ENCODE results near the gene RABL3. TPM values are rescaled to one million over a fixed set of nuclear protein-coding genes. Genes with fewer than 3 reads are reported as not detected.

RABL3 gene
- total and polyA plus RNA-seq, 2 of the 13 experiments (the other 11 are each of a cell fraction or from before 2014, with no cell fraction given): 4.8 to 31.9 TPM

DNA sequence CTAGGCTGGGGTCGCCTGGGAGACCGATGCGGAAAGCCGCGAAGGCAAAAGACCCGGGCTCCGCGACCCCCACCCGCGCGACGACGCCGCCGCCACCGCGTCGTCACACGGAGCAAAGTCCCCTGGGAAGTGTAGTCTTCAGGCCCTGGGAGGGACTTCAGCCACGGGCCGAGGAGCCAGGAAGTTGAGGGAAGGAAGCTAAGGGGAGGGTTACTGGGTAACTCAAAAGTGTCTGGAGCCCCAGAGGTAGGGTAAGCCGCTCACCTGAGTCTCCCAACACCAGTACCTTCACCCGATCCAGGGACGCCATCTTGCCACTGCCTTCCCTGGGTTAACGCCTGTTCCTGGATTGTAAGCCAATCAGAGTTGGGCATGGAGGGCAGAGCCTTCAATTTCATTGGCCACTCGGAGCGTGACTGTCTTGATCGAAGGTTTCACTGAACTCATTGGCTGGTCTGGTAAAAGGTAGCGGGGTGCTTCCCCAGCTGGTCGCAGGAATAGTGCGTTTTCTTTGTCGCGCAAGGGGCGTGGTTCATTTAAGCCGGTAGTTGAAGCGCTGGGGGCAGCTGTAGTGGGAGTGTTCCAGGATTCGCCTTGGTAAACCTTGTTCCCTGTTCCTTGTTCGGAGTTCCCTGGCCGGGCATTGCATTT is at the start of gene RABL3, which contains the start of gene GTF2E1 (continued):
- 0 out of 2 replicates have a peak, but pooled peaks have one; percentile 32 for TF ChIP-seq POGK (CRISPR knock-in tag; conservative IDR thresholded peaks at IDR 0.05)
- TF ChIP-seq FOXK1 (CRISPR knock-in tag; IDR thresholded peaks at IDR 0.05; ENCODE audit: borderline replicate concordance, low read depth): peak; percentile 87
- peak; percentile 37; the same call in 1 of the 2 replicates for TF ChIP-seq MIXL1 (CRISPR knock-in tag; IDR thresholded peaks at IDR 0.05)
- TF ChIP-seq ARNT2 (CRISPR knock-in tag; IDR thresholded peaks at IDR 0.05; ENCODE audit: low read depth): peak; percentile 31; the same call in 1 of the 2 replicates
- TF ChIP-seq ZSCAN9 (CRISPR knock-in tag; IDR thresholded peaks at IDR 0.05; ENCODE audit: borderline replicate concordance): peak; percentile 30; the same call in 1 of the 2 replicates
- no peak for TF ChIP-seq FOXP1 (IDR thresholded peaks at IDR 0.05)
- 0 out of 2 replicates have a peak, but pooled peaks have one; percentile 5 for TF ChIP-seq FOXP1 (CRISPR knock-in tag; IDR thresholded peaks at IDR 0.05)
- TF ChIP-seq HOXA3 (CRISPR knock-in tag; IDR thresholded peaks at IDR 0.05): peak; percentile 97
- TF ChIP-seq FOXA3 (CRISPR knock-in tag; IDR thresholded peaks at IDR 0.05): peak; percentile 56
- peak; percentile 92 for TF ChIP-seq ZNF501 (CRISPR knock-in tag; IDR thresholded peaks at IDR 0.05)
- TF ChIP-seq CREM (IDR thresholded peaks at IDR 0.05): peak; percentile 98
- TF ChIP-seq CREM (CRISPR knock-in tag; IDR thresholded peaks at IDR 0.05): peak; percentile 72
- TF ChIP-seq, protein P1, sequence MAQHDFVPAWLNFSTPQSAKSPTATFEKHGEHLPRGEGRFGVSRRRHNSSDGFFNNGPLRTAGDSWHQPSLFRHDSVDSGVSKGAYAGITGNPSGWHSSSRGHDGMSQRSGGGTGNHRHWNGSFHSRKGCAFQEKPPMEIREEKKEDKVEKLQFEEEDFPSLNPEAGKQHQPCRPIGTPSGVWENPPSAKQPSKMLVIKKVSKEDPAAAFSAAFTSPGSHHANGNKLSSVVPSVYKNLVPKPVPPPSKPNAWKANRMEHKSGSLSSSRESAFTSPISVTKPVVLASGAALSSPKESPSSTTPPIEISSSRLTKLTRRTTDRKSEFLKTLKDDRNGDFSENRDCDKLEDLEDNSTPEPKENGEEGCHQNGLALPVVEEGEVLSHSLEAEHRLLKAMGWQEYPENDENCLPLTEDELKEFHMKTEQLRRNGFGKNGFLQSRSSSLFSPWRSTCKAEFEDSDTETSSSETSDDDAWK (CRISPR knock-in tag; IDR thresholded peaks at IDR 0.05): no peak
- TF ChIP-seq ZNF205 (CRISPR knock-in tag; IDR thresholded peaks at IDR 0.05): peak; percentile 31; the same call in 1 of the 2 replicates
- TF ChIP-seq ZNF44 (CRISPR knock-in tag; IDR thresholded peaks at IDR 0.05): no peak; the same call in 1 of the 2 replicates
- TF ChIP-seq ZKSCAN1 (IDR thresholded peaks at IDR 0.05; ENCODE audit: low read length): peak; percentile 28; the same call in 1 of the 2 replicates
- TF ChIP-seq SIN3B (IDR thresholded peaks at IDR 0.05; ENCODE audit: low read length): peak; percentile 87
- 0 out of 2 replicates have a peak, but pooled peaks have one; percentile 11 for TF ChIP-seq ZNF224 (CRISPR knock-in tag; IDR thresholded peaks at IDR 0.05)
- TF ChIP-seq MATR3 (CRISPR knock-in tag; IDR thresholded peaks at IDR 0.05): no peak
- TF ChIP-seq RARA (CRISPR knock-in tag; IDR thresholded peaks at IDR 0.05): no peak; the same call in 1 of the 2 replicates
- no peak for TF ChIP-seq ZNF101 (CRISPR knock-in tag; IDR thresholded peaks at IDR 0.05; ENCODE audit: borderline replicate concordance, low read depth)
- TF ChIP-seq ZNF460 (CRISPR knock-in tag; IDR thresholded peaks at IDR 0.05; ENCODE audit: borderline replicate concordance): no peak
- no peak for TF ChIP-seq HNRNPK (IDR thresholded peaks at IDR 0.05; ENCODE audit: low read depth, low read length, poor library complexity, severe bottlenecking)
- TF ChIP-seq ZNF546 (CRISPR knock-in tag; conservative IDR thresholded peaks at IDR 0.05): 0 out of 2 replicates have a peak, but pooled peaks have one; percentile 39
- TF ChIP-seq SRY (CRISPR knock-in tag; IDR thresholded peaks at IDR 0.05): peak; percentile 14; the same call in 1 of the 2 replicates
- no peak for TF ChIP-seq NCOA1 (CRISPR knock-in tag; IDR thresholded peaks at IDR 0.05)
- TF ChIP-seq MXD4 (CRISPR knock-in tag; IDR thresholded peaks at IDR 0.05): peak; percentile 45; the same call in 1 of the 2 replicates
- TF ChIP-seq ZNF510 (CRISPR knock-in tag; IDR thresholded peaks at IDR 0.05; ENCODE audit: low read depth): peak; percentile 52; the same call in 1 of the 2 replicates
- peak; percentile 68; the same call in 1 of the 2 replicates for TF ChIP-seq ZNF747 (CRISPR knock-in tag; IDR thresholded peaks at IDR 0.05; ENCODE audit: borderline replicate concordance)
- TF ChIP-seq REXO4 (CRISPR knock-in tag; IDR thresholded peaks at IDR 0.05; ENCODE audit: borderline replicate concordance): no peak
- TF ChIP-seq ZNF629 (CRISPR knock-in tag; conservative IDR thresholded peaks at IDR 0.05): no peak
- 0 out of 2 replicates have a peak, but pooled peaks have one; percentile 61 for TF ChIP-seq KDM3A (CRISPR knock-in tag; IDR thresholded peaks at IDR 0.05; ENCODE audit: low read depth)

All from HepG2 (cell line).